ENCODE data around the gene IFT80. TPM values are rescaled to one million over a fixed set of nuclear protein-coding genes. Genes with fewer than 3 reads are reported as not detected.

Gene IFT80
- total RNA-seq, 2 experiments from 2014 or later, result 9.3 to 9.9 TPM

DNA sequence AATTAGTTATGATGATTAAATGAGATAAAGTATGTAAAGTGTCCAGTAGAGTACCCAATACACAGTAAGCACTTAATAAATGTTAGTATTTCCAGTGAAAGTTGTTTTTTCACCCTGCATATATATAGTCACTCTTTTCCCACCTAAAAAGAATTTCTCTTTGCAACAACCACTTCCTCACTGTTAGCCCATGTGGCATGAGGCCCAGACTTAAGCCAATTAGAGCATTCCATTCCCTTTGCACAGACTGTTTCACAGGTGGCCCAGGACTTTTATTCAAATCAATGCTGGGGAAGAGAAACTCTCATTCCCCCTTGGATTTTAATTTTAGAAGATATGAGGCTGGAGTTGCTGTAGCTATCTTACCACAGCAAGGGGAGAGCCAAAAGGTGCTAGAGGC, 3.7 kb downstream of the IFT80 start:
- peaks cover 7% of the 10 kb centered on the region for H3K36me3 Mint-ChIP-seq (ENCODE audit: low read depth)
- no peaks in the 10 kb centered on the region for H3K9me3 Mint-ChIP-seq
- peaks cover 15% of the 10 kb centered on the region for H3K4me1 Mint-ChIP-seq (ENCODE audit: low read depth)
- no peak for DNase-seq
- CTCF ChIA-PET, result no interaction called here
- no peak overlapping the region for H3K27ac Mint-ChIP-seq
- no peaks in the 10 kb centered on the region for H3K27me3 Mint-ChIP-seq (ENCODE audit: low read depth)
- H3K4me3 Mint-ChIP-seq, result no peak overlapping the region
- intact Hi-C loops (cut with micrococcal nuclease), result loop anchor here (5.0 to 10.0 kb wide), 4 partner anchors 168 to 1750 kb away; partner anchors contain the start of genes C3orf80, GFM1 and MFSD1

DNA sequence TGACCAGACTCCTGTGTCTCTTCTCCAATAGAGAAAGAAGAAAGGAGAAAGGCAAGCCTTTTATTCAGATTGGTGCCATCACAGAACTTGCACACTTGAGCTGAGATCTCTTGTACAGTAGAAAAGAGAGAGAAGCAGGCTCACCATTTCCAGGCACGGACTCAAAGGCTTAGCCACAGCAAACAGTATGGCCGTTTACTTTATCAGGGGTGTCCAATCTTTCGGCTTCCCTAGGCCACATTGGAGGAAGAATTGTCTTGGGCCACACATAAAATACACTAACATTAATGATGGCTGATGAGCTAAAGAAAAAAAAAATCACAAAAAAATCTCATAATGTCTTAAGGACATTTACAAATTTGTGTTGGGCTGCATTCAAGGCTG, 5.0 kb downstream of the IFT80 start:
- DNase-seq, result no peak
- no peak overlapping the region for H3K4me3 Mint-ChIP-seq
- peaks cover 15% of the 10 kb centered on the region for H3K4me1 Mint-ChIP-seq (ENCODE audit: low read depth)
- H3K9me3 Mint-ChIP-seq, result no peaks in the 10 kb centered on the region
- H3K36me3 Mint-ChIP-seq (ENCODE audit: low read depth), result peaks cover 4% of the 10 kb centered on the region
- intact Hi-C loops (cut with micrococcal nuclease), result loop anchor here (10.0 kb wide), 1 partner anchor 1749 kb away; the partner anchor contains the start of gene GFM1
- no peaks in the 10 kb centered on the region for H3K27me3 Mint-ChIP-seq (ENCODE audit: low read depth)
- no peak overlapping the region for H3K27ac Mint-ChIP-seq
- CTCF ChIA-PET, result no interaction called here

DNA sequence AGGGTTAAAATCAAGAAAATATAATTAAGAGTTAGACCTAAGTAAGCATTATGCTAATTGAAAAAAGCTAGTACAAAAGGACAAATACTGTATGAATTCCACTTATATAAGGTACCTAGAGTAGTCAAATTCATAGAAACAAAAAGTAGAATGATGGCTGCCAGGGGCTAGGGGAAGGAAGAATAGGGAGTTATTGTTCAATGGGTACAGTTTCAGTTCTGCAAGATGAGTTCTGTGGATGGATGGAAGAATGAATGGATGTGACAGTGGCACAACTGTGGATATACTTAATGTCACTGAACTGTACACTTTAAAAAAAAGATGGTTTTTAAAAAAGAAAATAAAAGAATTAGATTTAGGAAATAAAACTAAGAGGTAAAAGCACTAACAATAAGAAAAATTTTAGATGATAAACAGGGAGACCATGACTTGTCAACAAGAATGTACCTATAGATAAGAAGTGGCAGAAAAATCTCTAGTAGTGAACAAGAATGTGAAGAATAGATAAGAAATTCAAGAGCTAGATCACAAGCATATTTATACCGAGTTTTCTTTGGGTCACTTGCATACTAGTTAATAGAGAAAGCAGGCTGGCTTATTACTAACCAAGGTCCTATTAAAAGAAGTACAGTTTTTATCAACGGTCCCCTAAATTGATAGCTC, 5.5 kb downstream of the IFT80 start:
- no peaks in the 10 kb centered on the region for H3K27me3 Mint-ChIP-seq (ENCODE audit: low read depth)
- H3K9me3 Mint-ChIP-seq, result no peaks in the 10 kb centered on the region
- peaks cover 4% of the 10 kb centered on the region for H3K36me3 Mint-ChIP-seq (ENCODE audit: low read depth)
- intact Hi-C loops (cut with micrococcal nuclease), result loop anchor here (10.0 kb wide), 1 partner anchor 1749 kb away; the partner anchor contains the start of gene GFM1
- CTCF ChIA-PET, result no interaction called here
- no peak for DNase-seq
- H3K4me3 Mint-ChIP-seq, result no peak overlapping the region
- H3K4me1 Mint-ChIP-seq (ENCODE audit: low read depth), result peaks cover 13% of the 10 kb centered on the region
- no peak overlapping the region for H3K27ac Mint-ChIP-seq

DNA sequence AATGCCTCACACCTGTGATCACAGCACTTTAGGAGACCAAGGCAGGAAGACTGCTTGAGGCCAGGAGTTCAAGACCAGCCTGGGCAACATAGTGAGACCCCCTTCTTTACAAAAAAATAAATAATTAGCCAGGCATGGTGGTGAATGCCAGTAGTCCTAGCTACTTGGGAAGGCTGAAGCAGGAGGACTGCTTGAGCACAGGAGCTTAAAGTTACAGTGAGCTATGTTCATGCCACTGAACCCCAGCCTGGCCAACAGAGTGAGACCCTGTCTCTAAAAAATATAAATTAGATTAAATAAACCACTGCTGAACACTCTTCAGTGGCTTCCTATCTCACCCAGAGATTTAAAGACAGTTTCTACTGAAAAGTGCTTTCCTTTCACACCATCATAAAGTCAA, 6.2 kb downstream of the IFT80 start:
- no peak overlapping the region for H3K4me3 Mint-ChIP-seq
- CTCF ChIA-PET, result no interaction called here
- intact Hi-C loops (cut with micrococcal nuclease), result loop anchor here (10.0 kb wide), 1 partner anchor 1748 kb away; the partner anchor contains the start of gene GFM1
- H3K27ac Mint-ChIP-seq, result no peak overlapping the region
- DNase-seq, result no peak
- peaks cover 7% of the 10 kb centered on the region for H3K4me1 Mint-ChIP-seq (ENCODE audit: low read depth)
- H3K27me3 Mint-ChIP-seq (ENCODE audit: low read depth), result no peaks in the 10 kb centered on the region
- no peaks in the 10 kb centered on the region for H3K9me3 Mint-ChIP-seq
- peaks cover 4% of the 10 kb centered on the region for H3K36me3 Mint-ChIP-seq (ENCODE audit: low read depth)

DNA sequence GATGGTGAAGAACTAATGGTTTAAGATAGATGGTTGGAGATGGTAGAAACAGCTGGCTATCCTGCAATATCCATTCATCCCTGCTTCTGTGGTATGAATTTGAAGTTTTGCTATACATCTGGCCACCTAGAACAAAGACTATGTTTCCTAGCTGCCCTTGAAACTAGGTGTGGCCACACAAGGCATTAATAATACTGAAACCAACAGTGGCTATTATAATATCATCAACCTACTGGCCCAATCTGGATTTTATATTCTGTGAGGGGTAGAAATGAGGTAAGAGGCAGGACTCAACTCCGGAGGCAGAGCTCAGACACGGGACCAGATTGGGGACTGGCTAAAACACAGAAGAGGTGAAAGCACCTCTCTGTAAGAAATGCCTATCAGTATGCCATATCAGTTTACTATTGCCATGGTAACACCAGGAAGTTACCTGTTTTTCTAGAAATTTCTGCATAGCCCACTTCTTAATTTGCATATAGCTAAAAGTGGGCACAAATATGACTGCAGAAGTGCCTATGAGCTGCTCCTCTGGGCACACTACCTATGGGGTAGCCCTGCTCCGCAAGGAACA, 8.4 kb downstream of the IFT80 start:
- H3K27ac Mint-ChIP-seq, result no peak overlapping the region
- intact Hi-C loops (cut with micrococcal nuclease), result loop anchor here (10.0 kb wide), 1 partner anchor 1746 kb away; the partner anchor contains the start of gene GFM1
- H3K27me3 Mint-ChIP-seq (ENCODE audit: low read depth), result no peaks in the 10 kb centered on the region
- no peaks in the 10 kb centered on the region for H3K9me3 Mint-ChIP-seq
- H3K4me1 Mint-ChIP-seq (ENCODE audit: low read depth), result peaks cover 2% of the 10 kb centered on the region
- CTCF ChIA-PET, result interaction anchor here (0.8 to 1.2 kb wide), 2 partner anchors 9 to 177 kb away, joined by 4 to 5 read pairs; no protein-coding TSS in a partner anchor
- no peak for DNase-seq
- peaks cover 4% of the 10 kb centered on the region for H3K36me3 Mint-ChIP-seq (ENCODE audit: low read depth)
- no peak overlapping the region for H3K4me3 Mint-ChIP-seq

DNA sequence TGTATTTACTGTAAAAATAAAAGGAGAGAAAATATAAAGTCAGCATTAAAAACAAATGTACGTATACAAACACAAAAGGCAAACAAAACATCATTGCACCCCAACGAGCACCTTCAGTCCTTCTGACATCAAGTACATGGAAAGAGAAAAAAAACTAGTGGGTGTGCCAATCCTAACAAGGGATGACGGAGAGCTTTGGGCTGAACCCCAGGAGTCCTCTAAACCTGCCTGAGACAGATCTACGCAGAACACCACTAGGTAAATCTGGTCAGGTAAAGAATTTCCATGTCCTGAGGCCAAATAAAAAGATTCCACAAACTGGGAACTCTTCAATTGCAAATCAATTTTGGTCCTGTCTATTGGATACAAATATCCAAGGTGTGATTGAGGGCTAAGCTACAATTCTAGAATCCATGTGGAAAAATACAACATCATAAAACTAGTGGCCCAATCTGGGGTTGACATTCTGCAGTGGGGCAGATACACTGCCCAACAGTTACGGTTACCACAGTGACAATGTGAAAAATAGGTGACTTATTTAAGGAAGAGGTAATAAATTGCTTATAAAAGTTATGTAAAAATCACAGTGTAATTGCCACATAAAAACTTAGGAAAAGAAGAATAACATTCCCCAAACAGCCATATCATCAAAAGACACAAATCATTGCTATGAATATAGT, 14.2 kb downstream of the IFT80 start:
- CTCF ChIA-PET, result no interaction called here
- no peak for DNase-seq
- intact Hi-C loops (cut with micrococcal nuclease), result no loop called here
- Mint-ChIP-seq H3K36me3 (ENCODE audit: low read depth) (peaks cover 7% of the 10 kb centered on the region), H3K4me3 (no peak overlapping the region), H3K27ac (no peak overlapping the region), H3K4me1 (ENCODE audit: low read depth) (peaks cover 6% of the 10 kb centered on the region), H3K9me3 (no peaks in the 10 kb centered on the region), H3K27me3 (ENCODE audit: low read depth) (no peaks in the 10 kb centered on the region)

DNA sequence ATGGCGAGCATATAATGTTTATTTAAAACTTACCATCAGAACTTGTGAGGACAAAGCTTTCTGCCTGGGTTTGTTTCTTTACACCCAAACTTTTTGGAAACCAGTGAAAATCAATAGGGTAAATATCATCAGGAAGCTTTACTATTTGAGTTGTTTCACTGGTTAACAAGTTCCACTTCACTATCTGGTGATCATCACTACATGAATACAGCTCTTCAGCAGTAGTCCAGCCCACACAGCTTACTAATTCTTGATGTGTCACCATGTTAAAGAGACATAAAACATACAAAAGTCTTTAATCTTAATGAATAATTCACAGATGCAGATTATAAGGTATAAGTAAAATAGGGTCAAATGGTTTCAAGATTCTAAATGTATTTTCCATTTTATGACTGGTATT, 17.6 kb downstream of the IFT80 start:
- Mint-ChIP-seq H3K27ac (no peak overlapping the region), H3K27me3 (ENCODE audit: low read depth) (no peaks in the 10 kb centered on the region), H3K9me3 (no peaks in the 10 kb centered on the region), H3K4me1 (ENCODE audit: low read depth) (peaks cover 4% of the 10 kb centered on the region), H3K36me3 (ENCODE audit: low read depth) (peaks cover 9% of the 10 kb centered on the region), H3K4me3 (no peak overlapping the region)
- intact Hi-C loops (cut with micrococcal nuclease), result no loop called here
- DNase-seq, result no peak
- CTCF ChIA-PET, result interaction anchor here (0.6 kb wide), 2 partner anchors 10 to 12 kb away, joined by 3 to 4 read pairs; no protein-coding TSS in a partner anchor

DNA sequence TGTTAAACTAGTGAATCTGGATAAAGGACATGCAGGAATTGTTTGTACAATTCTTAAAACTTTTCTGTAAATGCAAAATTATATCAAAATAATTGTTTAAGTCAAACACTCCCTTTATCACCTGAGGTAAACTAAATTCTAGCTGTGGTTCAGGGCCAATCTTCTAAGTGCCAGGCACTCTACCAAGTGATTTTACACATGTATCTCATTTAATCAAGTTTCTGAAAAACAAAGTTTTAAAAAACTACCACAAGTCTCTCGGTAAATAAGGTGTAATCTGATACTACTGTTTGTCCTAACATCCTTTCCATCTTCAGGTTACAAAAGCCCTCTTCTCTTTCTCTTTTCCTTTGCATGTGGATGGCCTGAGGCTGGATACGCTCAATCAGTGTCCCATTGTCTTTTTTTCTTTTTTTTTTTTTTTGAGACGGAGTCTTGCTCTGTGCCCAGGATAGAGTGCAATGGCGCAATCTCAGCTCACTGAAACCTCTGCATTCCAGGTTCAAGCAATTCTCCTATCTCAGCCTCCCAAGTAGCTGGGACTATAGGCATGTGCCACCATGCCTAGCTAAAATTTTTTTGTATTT, 19.3 kb downstream of the IFT80 start:
- H3K36me3 Mint-ChIP-seq (ENCODE audit: low read depth), result peaks cover 12% of the 10 kb centered on the region
- CTCF ChIA-PET, result no interaction called here
- H3K27ac Mint-ChIP-seq, result no peak overlapping the region
- H3K4me1 Mint-ChIP-seq (ENCODE audit: low read depth), result peaks cover 4% of the 10 kb centered on the region
- H3K9me3 Mint-ChIP-seq, result no peaks in the 10 kb centered on the region
- H3K27me3 Mint-ChIP-seq (ENCODE audit: low read depth), result no peaks in the 10 kb centered on the region
- intact Hi-C loops (cut with micrococcal nuclease), result no loop called here
- DNase-seq, result no peak
- no peak overlapping the region for H3K4me3 Mint-ChIP-seq

DNA sequence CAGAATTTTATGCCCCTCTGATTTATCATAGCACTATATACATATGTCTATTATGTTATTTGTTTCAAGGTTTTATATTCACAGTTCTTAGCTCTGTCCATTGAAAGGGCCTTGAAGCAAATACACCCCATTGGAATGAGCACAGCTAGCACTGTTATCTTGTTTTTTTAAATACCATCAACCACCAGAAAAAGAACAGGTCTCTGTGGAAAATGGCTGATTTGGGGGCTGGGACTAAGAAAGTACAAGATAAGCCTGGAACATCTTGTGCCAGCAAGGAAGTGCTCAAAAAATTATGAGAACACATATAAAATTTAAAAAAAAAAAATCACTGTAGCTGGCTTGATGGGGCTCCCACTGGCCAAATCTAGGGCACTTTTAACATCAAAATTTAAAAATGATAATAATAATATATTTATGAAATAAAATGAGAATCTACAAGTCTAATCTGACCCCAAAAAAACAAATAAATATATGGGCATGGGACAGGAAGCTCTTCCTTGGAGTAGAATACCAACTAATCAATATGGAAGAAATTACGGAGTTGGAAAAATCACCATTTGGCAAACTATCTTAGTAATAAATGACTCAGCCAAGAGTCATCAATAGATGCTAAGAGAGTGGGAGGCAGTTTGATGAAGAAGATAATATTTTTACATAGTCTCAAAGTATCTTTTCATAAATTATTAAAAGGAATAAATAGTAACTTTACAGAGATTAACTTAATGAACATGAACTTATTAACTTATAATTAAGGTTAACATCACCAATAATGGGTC, 20.5 kb downstream of the IFT80 start:
- no peak overlapping the region for H3K4me3 Mint-ChIP-seq
- DNase-seq, result no peak
- CTCF ChIA-PET, result no interaction called here
- no peaks in the 10 kb centered on the region for H3K27me3 Mint-ChIP-seq (ENCODE audit: low read depth)
- peaks cover 4% of the 10 kb centered on the region for H3K4me1 Mint-ChIP-seq (ENCODE audit: low read depth)
- intact Hi-C loops (cut with micrococcal nuclease), result no loop called here
- no peak overlapping the region for H3K27ac Mint-ChIP-seq
- H3K9me3 Mint-ChIP-seq, result no peaks in the 10 kb centered on the region
- H3K36me3 Mint-ChIP-seq (ENCODE audit: low read depth), result peaks cover 24% of the 10 kb centered on the region

DNA sequence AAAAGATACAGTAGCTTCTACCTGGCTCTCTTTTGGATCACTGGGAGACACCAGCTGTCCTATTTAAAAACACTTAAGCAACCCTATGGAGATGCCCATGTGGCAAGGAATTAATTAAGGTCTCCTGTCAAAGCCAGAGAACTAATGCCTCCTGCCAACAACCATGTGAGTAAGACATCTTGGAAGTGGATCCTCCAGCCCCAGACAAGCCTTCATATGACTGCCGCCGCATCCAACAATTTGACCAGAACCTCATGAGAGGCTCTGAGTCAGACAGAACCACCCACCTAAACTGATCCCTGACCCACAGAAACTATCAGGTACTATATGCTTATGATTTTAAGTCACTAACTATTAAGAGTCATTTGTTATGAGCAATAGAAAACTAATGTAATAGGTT, 22.3 kb downstream of the IFT80 start:
- CTCF ChIA-PET, result no interaction called here
- intact Hi-C loops (cut with micrococcal nuclease), result no loop called here
- Mint-ChIP-seq H3K9me3 (no peaks in the 10 kb centered on the region), H3K4me3 (no peak overlapping the region), H3K27ac (no peak overlapping the region), H3K4me1 (ENCODE audit: low read depth) (peaks cover 4% of the 10 kb centered on the region), H3K27me3 (ENCODE audit: low read depth) (no peaks in the 10 kb centered on the region), H3K36me3 (ENCODE audit: low read depth) (peaks cover 24% of the 10 kb centered on the region)
- no peak for DNase-seq

DNA sequence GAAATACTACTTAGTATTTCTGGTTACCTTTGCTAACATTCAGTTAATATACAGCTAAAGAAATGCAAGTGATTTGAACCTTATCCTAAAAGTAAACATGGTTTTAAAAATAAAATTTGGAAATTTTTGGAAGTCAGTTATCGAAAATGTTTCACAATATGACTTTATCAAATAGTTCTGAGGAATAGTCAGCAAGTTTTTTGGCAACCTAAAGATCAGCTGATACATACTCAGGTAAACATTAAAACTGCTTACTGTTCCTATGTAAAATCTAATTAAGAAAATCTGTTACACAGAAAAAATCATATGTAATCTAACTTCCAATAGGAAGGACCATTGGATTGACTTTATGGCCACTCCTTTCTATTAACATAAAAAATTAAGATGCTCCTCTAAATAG, 24.1 kb downstream of the IFT80 start:
- CTCF ChIA-PET, result interaction anchor here (0.7 kb wide), 1 partner anchor 338 kb away, joined by 3 read pairs; no protein-coding TSS in a partner anchor
- H3K9me3 Mint-ChIP-seq, result no peaks in the 10 kb centered on the region
- peaks cover 22% of the 10 kb centered on the region for H3K36me3 Mint-ChIP-seq (ENCODE audit: low read depth)
- no peak for DNase-seq
- H3K27ac Mint-ChIP-seq, result no peak overlapping the region
- no peak overlapping the region for H3K4me3 Mint-ChIP-seq
- peaks cover 15% of the 10 kb centered on the region for H3K4me1 Mint-ChIP-seq (ENCODE audit: low read depth)
- no peaks in the 10 kb centered on the region for H3K27me3 Mint-ChIP-seq (ENCODE audit: low read depth)
- intact Hi-C loops (cut with micrococcal nuclease), result no loop called here

DNA sequence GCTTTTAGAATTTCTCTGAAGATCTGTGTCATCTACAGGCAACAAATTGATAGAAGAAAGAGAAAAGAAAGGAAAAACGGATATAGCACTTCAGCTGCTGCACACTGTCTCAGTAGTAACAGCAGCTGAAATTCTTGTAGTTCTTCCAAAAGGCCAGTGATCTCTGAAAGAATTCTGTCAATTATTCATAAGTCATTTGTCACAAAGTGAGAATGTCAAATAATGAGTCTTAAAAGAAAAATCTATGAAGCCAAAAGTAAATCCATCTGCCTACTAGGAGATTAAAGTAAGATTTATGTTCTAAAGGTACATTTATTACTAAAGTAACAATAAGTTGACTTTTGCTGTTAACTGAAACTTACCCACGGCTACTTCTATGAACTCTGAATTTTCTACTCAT, 24.6 kb downstream of the IFT80 start:
- H3K4me3 Mint-ChIP-seq, result no peak overlapping the region
- DNase-seq, result no peak
- peaks cover 22% of the 10 kb centered on the region for H3K36me3 Mint-ChIP-seq (ENCODE audit: low read depth)
- H3K27me3 Mint-ChIP-seq (ENCODE audit: low read depth), result no peaks in the 10 kb centered on the region
- CTCF ChIA-PET, result interaction anchor here (0.7 kb wide), 1 partner anchor 338 kb away, joined by 3 read pairs; no protein-coding TSS in a partner anchor
- no peaks in the 10 kb centered on the region for H3K9me3 Mint-ChIP-seq
- peaks cover 18% of the 10 kb centered on the region for H3K4me1 Mint-ChIP-seq (ENCODE audit: low read depth)
- intact Hi-C loops (cut with micrococcal nuclease), result no loop called here
- no peak overlapping the region for H3K27ac Mint-ChIP-seq
